ENCODE measurements around the gene LCN15.

DNA sequence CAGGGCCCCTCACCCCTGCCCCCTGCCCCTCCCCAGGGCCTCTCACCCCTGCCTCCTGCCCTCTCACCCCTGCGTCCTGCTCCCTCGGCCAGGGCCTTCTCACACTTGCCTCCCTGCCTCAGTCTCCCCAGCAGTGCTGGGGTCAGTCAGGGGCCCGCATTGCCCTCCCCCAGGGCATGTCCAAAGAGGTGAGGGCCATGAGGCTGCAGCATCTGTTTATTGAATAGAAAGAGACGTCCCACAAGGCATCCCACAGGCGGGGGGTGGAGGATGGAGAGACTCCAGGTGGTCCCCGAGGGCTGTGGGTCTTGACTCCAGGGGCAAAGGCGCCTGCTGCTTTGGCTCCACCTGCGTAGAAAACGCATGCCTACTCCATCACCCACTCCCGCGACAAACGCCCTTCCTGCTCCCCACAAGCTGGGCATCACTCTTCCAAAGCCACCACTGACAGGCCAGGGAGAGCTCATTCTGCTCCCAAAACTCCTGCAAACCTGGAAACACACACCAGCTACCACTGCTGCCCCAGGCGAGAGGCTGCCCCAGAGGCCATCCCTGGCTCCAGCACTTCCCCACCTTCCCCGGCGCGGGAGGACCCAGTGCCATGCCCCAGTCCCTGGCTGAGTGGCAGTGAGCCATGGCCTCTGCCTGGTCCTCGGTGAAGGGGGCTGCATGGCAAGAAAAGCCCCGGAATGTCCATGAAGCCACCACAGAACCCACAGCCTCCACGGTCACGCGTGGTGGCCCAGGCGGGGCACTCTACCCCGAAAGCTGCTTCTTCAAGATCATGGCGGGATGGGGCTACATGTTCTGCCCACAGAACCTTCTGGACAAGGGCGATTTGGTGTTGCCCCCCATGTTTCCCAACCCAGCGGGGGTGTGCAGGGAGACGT is 4.6 kb downstream of the LCN15 start:
- TF ChIP-seq, protein P1, sequence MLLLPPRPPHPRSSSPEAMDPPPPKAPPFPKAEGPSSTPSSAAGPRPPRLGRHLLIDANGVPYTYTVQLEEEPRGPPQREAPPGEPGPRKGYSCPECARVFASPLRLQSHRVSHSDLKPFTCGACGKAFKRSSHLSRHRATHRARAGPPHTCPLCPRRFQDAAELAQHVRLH (tag by site-specific recombination; IDR thresholded peaks at IDR 0.05): no peak
- TF ChIP-seq, protein P2, sequence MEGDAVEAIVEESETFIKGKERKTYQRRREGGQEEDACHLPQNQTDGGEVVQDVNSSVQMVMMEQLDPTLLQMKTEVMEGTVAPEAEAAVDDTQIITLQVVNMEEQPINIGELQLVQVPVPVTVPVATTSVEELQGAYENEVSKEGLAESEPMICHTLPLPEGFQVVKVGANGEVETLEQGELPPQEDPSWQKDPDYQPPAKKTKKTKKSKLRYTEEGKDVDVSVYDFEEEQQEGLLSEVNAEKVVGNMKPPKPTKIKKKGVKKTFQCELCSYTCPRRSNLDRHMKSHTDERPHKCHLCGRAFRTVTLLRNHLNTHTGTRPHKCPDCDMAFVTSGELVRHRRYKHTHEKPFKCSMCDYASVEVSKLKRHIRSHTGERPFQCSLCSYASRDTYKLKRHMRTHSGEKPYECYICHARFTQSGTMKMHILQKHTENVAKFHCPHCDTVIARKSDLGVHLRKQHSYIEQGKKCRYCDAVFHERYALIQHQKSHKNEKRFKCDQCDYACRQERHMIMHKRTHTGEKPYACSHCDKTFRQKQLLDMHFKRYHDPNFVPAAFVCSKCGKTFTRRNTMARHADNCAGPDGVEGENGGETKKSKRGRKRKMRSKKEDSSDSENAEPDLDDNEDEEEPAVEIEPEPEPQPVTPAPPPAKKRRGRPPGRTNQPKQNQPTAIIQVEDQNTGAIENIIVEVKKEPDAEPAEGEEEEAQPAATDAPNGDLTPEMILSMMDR (tag by site-specific recombination; IDR thresholded peaks at IDR 0.05): no peak

Data from HEK293 (cell line).